Upper lobe of left lung (tissue), 6 donors: ENCODE measurements around the gene TTC7B. TPM values are rescaled to one million over a fixed set of nuclear protein-coding genes. Genes with fewer than 3 reads are reported as not detected.

Source experiments
- ATAC-seq, 2 donors: fragments of 200-7000 bp; cut with Tn5 transposase; one replicate each; pipeline ENCODE4 v1.9.1; 2022; ENCODE audit warnings: mild to moderate bottlenecking in 2 of 2, moderate library complexity in 2 of 2; ENCODE audit not compliant: low FRiP score in 2 of 2
- DNase-seq, 2 donors: peaks; one replicate each; pipeline ENCODE4 v3.0.0-alpha.2; 2019 to 2020
- H3K27ac ChIP-seq, 4 donors: fragments of 200-600 bp; sonication (generic); one replicate each; pipeline ENCODE4 v1.5.1; 2016 to 2019
- H3K27me3 ChIP-seq, 4 donors: fragments of 200-600 bp; sonication (generic); one replicate each; pipeline ENCODE4 v1.5.1; 2017 to 2019
- H3K36me3 ChIP-seq, 4 donors: fragments of 200-600 bp; sonication (generic); one replicate each; pipeline ENCODE4 v1.5.1; 2016 to 2019
- H3K4me1 ChIP-seq, 4 donors: fragments of 200-600 bp; sonication (generic); one replicate each; pipeline ENCODE4 v1.5.1; 2018 to 2019
- H3K4me3 ChIP-seq, 4 donors: fragments of 200-600 bp; sonication (generic); one replicate each; pipeline ENCODE4 v1.5.1; 2017 to 2019; ENCODE audit warnings: mild to moderate bottlenecking in 2 of 4, moderate library complexity in 1 of 4
- H3K9me3 ChIP-seq, 4 donors: fragments of 200-600 bp; sonication (generic); one replicate each; pipeline ENCODE4 v1.5.1; 2018 to 2019
- CTCF ChIP-seq, 6 experiments: fragments of 450-650 bp in 4 of 6; fragments of 200-600 bp in 2 of 6; sonication (generic) in 2 of 6; IDR thresholded peaks; one replicate each; pipeline ENCODE4 v1.5.1; 2016 to 2019; ENCODE audit warnings: antibody characterized with exemption in 6 of 6
- EP300 ChIP-seq, 4 donors: sonication (generic); formaldehyde crosslinking; IDR thresholded peaks; one replicate each; pipeline ENCODE4 v1.5.1; 2017; ENCODE audit warnings: antibody characterized with exemption in 4 of 4, control low read depth in 2 of 4
- POLR2A ChIP-seq, 4 donors: fragments of 450-650 bp; IDR thresholded peaks; one replicate each; pipeline ENCODE4 v1.5.1; 2016 to 2017; ENCODE audit warnings: antibody characterized with exemption in 4 of 4, mild to moderate bottlenecking in 2 of 4
- POLR2AphosphoS5 ChIP-seq, 2 donors: sonication (generic); formaldehyde crosslinking; IDR thresholded peaks; one replicate each; pipeline ENCODE4 v1.5.1; 2017; ENCODE audit warnings: antibody characterized with exemption in 2 of 2
- WGBS, 2 donors: methylation state at CpG; one replicate each; pipeline ENCODE4 v1.1.5; 2017 to 2018; 5-methylcytosine and 5-hydroxymethylcytosine counted together
- total RNA-seq, 6 donors: library from RNA; depleted of rRNA in 4 of 6; stranded (reverse); fragments of >200 nt in 4 of 6; gene quantifications; one replicate each; pipeline versions ENCODE4 v1.1.0 to v1.2.1, GENCODE V29; 2016 to 2021
- donor health status: DM: no; HTN: no; CAD: no; lungs with moderate emphysema.
- donor health status: DM: no; HTN: yes; CAD: no; lungs with severe emphysema.

TTC7B gene
- total RNA-seq, 6 donors from 2014 or later, result 13.5 to 87.3 (median 37.5) TPM

- H3K27ac ChIP-seq, result no peak overlapping the region
- WGBS, 2 donors, result 89 to 96% methylated on average over 3 of the region's 3 CpGs
- no peaks in the 10 kb centered on the region for H3K9me3 ChIP-seq
- DNase-seq (no peak), ATAC-seq (no peak)
- H3K27me3 ChIP-seq, result no peaks in the 10 kb centered on the region
- TF ChIP-seq CTCF (IDR thresholded peaks at IDR 0.05) (no peak), POLR2AphosphoS5 (IDR thresholded peaks at IDR 0.05) (no peak), POLR2A (IDR thresholded peaks at IDR 0.05) (no peak), EP300 (IDR thresholded peaks at IDR 0.05) (no peak)
- H3K4me1 ChIP-seq, result peaks cover 0 to 7% (median 4%) of the 10 kb centered on the region in 4 donors
- no peak overlapping the region for H3K4me3 ChIP-seq
- H3K36me3 ChIP-seq, result no peaks in the 10 kb centered on the region
Observed at GRCh38 chr14:90490720-90491050, 325.5 kb downstream of the TTC7B start.

GRCh38 chr14:90489916-90490719 is 326.1 kb downstream of the TTC7B start:
- peaks cover 0 to 7% (median 4%) of the 10 kb centered on the region in 4 donors for H3K4me1 ChIP-seq
- H3K9me3 ChIP-seq, result no peaks in the 10 kb centered on the region
- DNase-seq (no peak), ATAC-seq (no peak)
- 92% methylated on average over 8 of the region's 8 CpGs for WGBS, 2 donors
- no peak overlapping the region for H3K27ac ChIP-seq
- no peak overlapping the region for H3K4me3 ChIP-seq
- TF ChIP-seq EP300 (IDR thresholded peaks at IDR 0.05) (no peak), CTCF (IDR thresholded peaks at IDR 0.05) (no peak), POLR2A (IDR thresholded peaks at IDR 0.05) (no peak), POLR2AphosphoS5 (IDR thresholded peaks at IDR 0.05) (no peak)
- H3K27me3 ChIP-seq, result no peaks in the 10 kb centered on the region
- no peaks in the 10 kb centered on the region for H3K36me3 ChIP-seq

GRCh38 chr14:90489306-90489705 is 326.9 kb downstream of the TTC7B start:
- H3K4me3 ChIP-seq, result no peak overlapping the region
- 82 to 86% methylated on average over 4 of the region's 4 CpGs for WGBS, 2 donors
- H3K27ac ChIP-seq, result no peak overlapping the region
- no peaks in the 10 kb centered on the region for H3K9me3 ChIP-seq
- TF ChIP-seq EP300 (IDR thresholded peaks at IDR 0.05) (no peak), POLR2A (IDR thresholded peaks at IDR 0.05) (no peak), POLR2AphosphoS5 (IDR thresholded peaks at IDR 0.05) (no peak), CTCF (IDR thresholded peaks at IDR 0.05) (no peak)
- DNase-seq (no peak), ATAC-seq (no peak)
- peaks cover 0 to 7% (median 4%) of the 10 kb centered on the region in 4 donors for H3K4me1 ChIP-seq
- H3K27me3 ChIP-seq, result no peaks in the 10 kb centered on the region
- H3K36me3 ChIP-seq, result no peaks in the 10 kb centered on the region

GRCh38 chr14:90488256-90488655 is 328.0 kb downstream of the TTC7B start:
- no peak for DNase-seq
- TF ChIP-seq POLR2AphosphoS5 (IDR thresholded peaks at IDR 0.05) (no peak), EP300 (IDR thresholded peaks at IDR 0.05) (no peak), CTCF (IDR thresholded peaks at IDR 0.05) (no peak), POLR2A (IDR thresholded peaks at IDR 0.05) (no peak)
- no peaks in the 10 kb centered on the region for H3K27me3 ChIP-seq
- no peak for ATAC-seq
- H3K4me1 ChIP-seq, result peaks cover 0 to 9% (median 5%) of the 10 kb centered on the region in 4 donors
- H3K9me3 ChIP-seq, result no peaks in the 10 kb centered on the region
- WGBS, 2 donors, result 84 to 92% methylated on average over 5 of the region's 5 CpGs
- H3K27ac ChIP-seq, result no peak overlapping the region
- H3K4me3 ChIP-seq, result no peak overlapping the region
- no peaks in the 10 kb centered on the region for H3K36me3 ChIP-seq

GRCh38 chr14:90487462-90487861 is 328.8 kb downstream of the TTC7B start:
- TF ChIP-seq EP300 (IDR thresholded peaks at IDR 0.05) (no peak), CTCF (IDR thresholded peaks at IDR 0.05) (no peak), POLR2AphosphoS5 (IDR thresholded peaks at IDR 0.05) (no peak), POLR2A (IDR thresholded peaks at IDR 0.05) (no peak)
- WGBS, 2 donors, result 87 to 91% methylated on average over 4 of the region's 4 CpGs
- Histone ChIP-seq H3K4me1 (peaks cover 0 to 9% (median 5%) of the 10 kb centered on the region in 4 donors), H3K36me3 (no peaks in the 10 kb centered on the region), H3K4me3 (no peak overlapping the region), H3K27me3 (no peaks in the 10 kb centered on the region), H3K9me3 (no peaks in the 10 kb centered on the region), H3K27ac (no peak overlapping the region)
- ATAC-seq, result no peak
- no peak for DNase-seq
